Measurements from ENCODE around the gene OR6C2.
"Not testable (repeated sequence)": the region's sequence is repeated elsewhere in the genome, so short reads cannot be mapped to it uniquely, and the experiment has no call there.

- TF ChIP-seq EP300, CTCF, POLR2A (IDR thresholded peaks at IDR 0.05): not testable (repeated sequence)
Observed at GRCh38 chr12:55414396-55414823, 29.5 kb upstream of the OR6C2 start.

All from gastroesophageal sphincter (tissue), 3 donors.